ENCODE data around the gene GPR78. TPM values are rescaled to one million over a fixed set of nuclear protein-coding genes. Genes with fewer than 3 reads are reported as not detected.
"Not testable (repeated sequence)": the region's sequence is repeated elsewhere in the genome, so short reads cannot be mapped to it uniquely, and the experiment has no call there.

The GPR78 gene
- total RNA-seq, 1 experiment from 2014 or later = 5.7 TPM

- no peak for TF ChIP-seq MAX (CRISPR knock-in tag; IDR thresholded peaks at IDR 0.05)
Measured at GRCh38 chr4:8574796-8575370, 5.3 kb upstream of the GPR78 start (continued).

- Mint-ChIP-seq H3K27me3 (ENCODE audit: low read depth) (peaks cover 18% of the 10 kb centered on the region), H3K36me3 (no peaks in the 10 kb centered on the region), H3K4me3 (no peak overlapping the region), H3K9me3 (no peaks in the 10 kb centered on the region), H3K27ac (peak overlapping the region; percentile 55; the same call in 1 of the 2 replicates), H3K4me1 (peaks cover 37% of the 10 kb centered on the region)
- POLR2A ChIA-PET = no interaction called here
- TF ChIP-seq E2F5 (CRISPR knock-in tag; IDR thresholded peaks at IDR 0.05) (no peak), HMGXB4 (CRISPR knock-in tag; IDR thresholded peaks at IDR 0.05) (no peak), PRDM15 (CRISPR knock-in tag; IDR thresholded peaks at IDR 0.05) (no peak), SMAD3 (CRISPR knock-in tag; IDR thresholded peaks at IDR 0.05; ENCODE audit: borderline replicate concordance) (no peak), TEAD4 (CRISPR knock-in tag; IDR thresholded peaks at IDR 0.05) (no peak)
- no peak for ATAC-seq
- CTCF ChIA-PET = no interaction called here
- DNase-seq (ENCODE audit: low spot score) = no peak
Measured at GRCh38 chr4:8575457-8575856, 4.7 kb upstream of the GPR78 start.

GRCh38 chr4:8576591-8576990, 3.6 kb upstream of the GPR78 start:
- ATAC-seq; H3K27ac Mint-ChIP-seq; H3K9me3 Mint-ChIP-seq; H3K4me3 Mint-ChIP-seq; H3K36me3 Mint-ChIP-seq; POLR2A ChIA-PET; DNase-seq (ENCODE audit: low spot score): not testable (repeated sequence)
- CTCF ChIA-PET = interaction anchor here (1.9 kb wide), 1 partner anchor 31 kb away, joined by 6 read pairs; no protein-coding TSS in a partner anchor
- peaks cover 27% of the 10 kb centered on the region for H3K27me3 Mint-ChIP-seq (ENCODE audit: low read depth)
- peaks cover 37% of the 10 kb centered on the region for H3K4me1 Mint-ChIP-seq

GRCh38 chr4:8577046-8577445, 3.1 kb upstream of the GPR78 start:
- no peaks in the 10 kb centered on the region for H3K9me3 Mint-ChIP-seq
- no peak overlapping the region for H3K4me3 Mint-ChIP-seq
- DNase-seq (ENCODE audit: low spot score) (no peak), ATAC-seq (no peak)
- no peaks in the 10 kb centered on the region for H3K36me3 Mint-ChIP-seq
- H3K4me1 Mint-ChIP-seq = peaks cover 34% of the 10 kb centered on the region
- CTCF ChIA-PET = interaction anchor here (0.8 to 1.9 kb wide), 2 partner anchors 30 kb away, joined by 3 to 6 read pairs; no protein-coding TSS in a partner anchor
- peaks cover 32% of the 10 kb centered on the region for H3K27me3 Mint-ChIP-seq (ENCODE audit: low read depth)
- POLR2A ChIA-PET = no interaction called here
- no peak overlapping the region for H3K27ac Mint-ChIP-seq
- no peak for TF ChIP-seq ATF6 (CRISPR knock-in tag; IDR thresholded peaks at IDR 0.05)
- no peak for TF ChIP-seq IRF1 (CRISPR knock-in tag; IDR thresholded peaks at IDR 0.05)
- TF ChIP-seq TCF7 (CRISPR knock-in tag; IDR thresholded peaks at IDR 0.05; ENCODE audit: low read depth) = no peak
- no peak for TF ChIP-seq MAX (CRISPR knock-in tag; IDR thresholded peaks at IDR 0.05)
- TF ChIP-seq NR2C2 (CRISPR knock-in tag; IDR thresholded peaks at IDR 0.05) = no peak
- TF ChIP-seq GRHL2 (CRISPR knock-in tag; IDR thresholded peaks at IDR 0.05; ENCODE audit: insufficient replicate concordance, severe bottlenecking) = no peak
- no peak for TF ChIP-seq OVOL2 (CRISPR knock-in tag; IDR thresholded peaks at IDR 0.05; ENCODE audit: borderline replicate concordance)
- no peak for TF ChIP-seq FOXK1 (CRISPR knock-in tag; IDR thresholded peaks at IDR 0.05)
- TF ChIP-seq ZNF219 (CRISPR knock-in tag; IDR thresholded peaks at IDR 0.05; ENCODE audit: borderline replicate concordance) = no peak
- no peak for TF ChIP-seq IRF2 (CRISPR knock-in tag; IDR thresholded peaks at IDR 0.05; ENCODE audit: borderline replicate concordance, low read depth)
- TF ChIP-seq CDX4 (CRISPR knock-in tag; IDR thresholded peaks at IDR 0.05; ENCODE audit: borderline replicate concordance) = no peak
- TF ChIP-seq ZNF121 (CRISPR knock-in tag; IDR thresholded peaks at IDR 0.05) = no peak
